CD4-positive, alpha-beta T cell (primary cell): ENCODE data around the gene ADTRP. TPM values are rescaled to one million over a fixed set of nuclear protein-coding genes. Genes with fewer than 3 reads are reported as not detected.

Source experiments
- ATAC-seq: fragments of 200-7000 bp; cut with Tn5 transposase; one replicate; pipeline ENCODE4 v1.10.0; 2022; ENCODE audit warnings: mild to moderate bottlenecking; ENCODE audit not compliant: poor library complexity
- CTCF ChIA-PET: fragments of 350-600 bp; sonication (Branson Sonifier 250); formaldehyde crosslinking; loops from one replicate; lab custom pipeline; 2021; ENCODE audit warnings: antibody characterized with exemption, inconsistent platforms; lab: Charles Lee
- POLR2A ChIA-PET: fragments of 350-600 bp; sonication (Branson Sonifier 250); formaldehyde crosslinking; loops from one replicate; lab custom pipeline; 2021; ENCODE audit warnings: antibody characterized with exemption, inconsistent platforms; lab: Charles Lee
- DNase-seq, 14 experiments: peaks; one replicate each; pipeline ENCODE4 v3.0.0-alpha.2; 2013 to 2020; ENCODE audit warnings: mixed read lengths in 2 of 14
- H3K27ac ChIP-seq, 2 donors: one replicate each; pipeline versions ENCODE4 v1.5.1 to v1.7.0; 2013; ENCODE audit warnings: low read length in 2 of 2, low read depth in 1 of 2, mild to moderate bottlenecking in 1 of 2
- H3K27me3 ChIP-seq, 2 experiments: 1 replicate in 1 of 2; 2 replicates in 1 of 2; pipeline versions ENCODE4 v1.6.1 to v1.7.0; 2013; ENCODE audit warnings: low read length in 2 of 2, control low read depth in 1 of 2, mild to moderate bottlenecking in 1 of 2, moderate library complexity in 1 of 2; ENCODE audit not compliant: insufficient read depth in 2 of 2, control insufficient read depth in 1 of 2
- H3K36me3 ChIP-seq: one replicate; pipeline ENCODE4 v1.6.1; 2013; ENCODE audit warnings: low read length, control low read depth; ENCODE audit not compliant: insufficient read depth
- H3K4me1 ChIP-seq: one replicate; pipeline ENCODE4 v1.6.1; 2013; ENCODE audit warnings: low read length, control low read depth; ENCODE audit not compliant: insufficient read depth
- H3K4me3 ChIP-seq: one replicate; pipeline ENCODE4 v1.5.1; 2013; ENCODE audit warnings: mild to moderate bottlenecking, low read length, moderate library complexity
- H3K9me3 ChIP-seq, 2 experiments: 1 replicate in 1 of 2; 2 replicates in 1 of 2; pipeline versions ENCODE4 v1.6.1 to v1.7.0; 2013; ENCODE audit warnings: low read length in 2 of 2, mild to moderate bottlenecking in 2 of 2, control low read depth in 1 of 2, moderate library complexity in 1 of 2; ENCODE audit not compliant: control insufficient read depth in 1 of 2, insufficient read depth in 1 of 2
- H3K27ac Mint-ChIP-seq: one replicate; pipeline ENCODE4 v1.8.0; 2020; ENCODE audit warnings: mixed read lengths
- H3K27me3 Mint-ChIP-seq: one replicate; pipeline ENCODE4 v1.8.0; 2021; ENCODE audit warnings: mixed read lengths
- H3K36me3 Mint-ChIP-seq: one replicate; pipeline ENCODE4 v1.8.0; 2021; ENCODE audit warnings: low read depth, mixed read lengths
- H3K4me1 Mint-ChIP-seq: one replicate; pipeline ENCODE4 v1.8.0; 2021; ENCODE audit warnings: low read depth, mixed read lengths
- H3K4me3 Mint-ChIP-seq: one replicate; pipeline ENCODE4 v1.8.0; 2020; ENCODE audit warnings: mild to moderate bottlenecking, mixed read lengths
- H3K9me3 Mint-ChIP-seq: one replicate; pipeline ENCODE4 v1.8.0; 2020; ENCODE audit warnings: mixed read lengths
- CTCF ChIP-seq: fragments of 200-600 bp; IDR thresholded peaks from one replicate; pipeline ENCODE4 v1.8.0; 2022; ENCODE audit warnings: antibody characterized with exemption, mild to moderate bottlenecking
- intact Hi-C, 2 experiments: fragments of 100-400 bp; cut with DNase I in 1 of 2; cut with micrococcal nuclease in 1 of 2; formaldehyde crosslinking; loops; one replicate each; pipeline versions ENCODE4 v1.15.1 to v1.9.0; 2023 to 2025; cut with DNase I, micrococcal nuclease
- total RNA-seq, 174 experiments: library from RNA in 2 of 174; stranded (reverse) in 2 of 174; gene quantifications; one replicate each; pipeline ENCODE4 v1.2.3 and lab custom pipeline; 2021 to 2026

The ADTRP gene
- total RNA-seq, 2 experiments from 2014 or later: 14.3 to 15.2 TPM

- H3K36me3 ChIP-seq: peaks cover 32% of the 10 kb centered on the region
- ATAC-seq (peak; percentile 45), DNase-seq (peak in 2 of 14 experiments; percentile 32 to 44)
- H3K4me3 ChIP-seq: no peak overlapping the region
- intact Hi-C loops: loop anchor here in 1 of 2 experiments (10.0 kb wide), 1 partner anchor 352 kb away; no protein-coding TSS in a partner anchor
- peaks cover 53% of the 10 kb centered on the region for H3K4me1 Mint-ChIP-seq
- no peaks in the 10 kb centered on the region for H3K27me3 ChIP-seq
- no peaks in the 10 kb centered on the region for H3K27me3 Mint-ChIP-seq
- no peaks in the 10 kb centered on the region for H3K9me3 Mint-ChIP-seq
- ChIA-PET POLR2A (interaction anchor here (1.7 to 2.8 kb wide), 5 partner anchors 8 to 287 kb away, joined by 4 to 12 read pairs (median 10); no protein-coding TSS in a partner anchor), CTCF (no interaction called here)
- H3K4me3 Mint-ChIP-seq: peak overlapping the region; percentile 14
- H3K36me3 Mint-ChIP-seq: peaks cover 47% of the 10 kb centered on the region
- H3K9me3 ChIP-seq: no peaks in the 10 kb centered on the region
- no peak for TF ChIP-seq CTCF
- H3K27ac Mint-ChIP-seq: peak overlapping the region; percentile 58
- peaks cover 33% of the 10 kb centered on the region for H3K4me1 ChIP-seq
- peak overlapping the region in 1 of 2 donors; percentile 18 for H3K27ac ChIP-seq
These were observed 55.6 kb downstream of the ADTRP start for GRCh38 chr6:11722805-11723631.

GRCh38 chr6:11722220-11722619, 56.4 kb downstream of the ADTRP start:
- intact Hi-C loops: loop anchor here in 1 of 2 experiments (10.0 kb wide), 1 partner anchor 353 kb away; no protein-coding TSS in a partner anchor
- Mint-ChIP-seq H3K27me3 (no peaks in the 10 kb centered on the region), H3K4me1 (peaks cover 51% of the 10 kb centered on the region), H3K27ac (peak overlapping the region; percentile 58), H3K36me3 (peaks cover 53% of the 10 kb centered on the region), H3K4me3 (peak overlapping the region; percentile 18), H3K9me3 (no peaks in the 10 kb centered on the region)
- Histone ChIP-seq H3K9me3 (no peaks in the 10 kb centered on the region), H3K4me3 (no peak overlapping the region), H3K36me3 (peaks cover 32% of the 10 kb centered on the region), H3K4me1 (peaks cover 32% of the 10 kb centered on the region), H3K27ac (no peak overlapping the region), H3K27me3 (no peaks in the 10 kb centered on the region)
- ChIA-PET POLR2A (interaction anchor here (1.7 to 2.8 kb wide), 4 partner anchors 8 to 287 kb away, joined by 4 to 12 read pairs (median 8); no protein-coding TSS in a partner anchor), CTCF (no interaction called here)
- ATAC-seq (peak; percentile 59), DNase-seq (peak in 3 of 14 experiments; percentile 31 to 54 (median 46))
- TF ChIP-seq CTCF: no peak

- ATAC-seq: no peak
These were observed 60.1 kb downstream of the ADTRP start for GRCh38 chr6:11718463-11718862.

More at GRCh38 chr6:11718463-11718862, 60.1 kb downstream of the ADTRP start:
- no peak overlapping the region for H3K4me3 ChIP-seq
- H3K9me3 ChIP-seq: no peaks in the 10 kb centered on the region
- TF ChIP-seq CTCF: no peak
- CTCF ChIA-PET: no interaction called here
- no peak overlapping the region for H3K4me3 Mint-ChIP-seq
- H3K36me3 Mint-ChIP-seq: peaks cover 46% of the 10 kb centered on the region
- H3K27ac Mint-ChIP-seq: no peak overlapping the region
- no peak overlapping the region for H3K27ac ChIP-seq
- H3K27me3 Mint-ChIP-seq: no peaks in the 10 kb centered on the region
- no peak for DNase-seq
- no peaks in the 10 kb centered on the region for H3K9me3 Mint-ChIP-seq
- intact Hi-C loops: no loop called here
- POLR2A ChIA-PET: interaction anchor here (0.9 to 1.2 kb wide), 2 partner anchors 9 to 10 kb away, joined by 3 read pairs; no protein-coding TSS in a partner anchor
- peaks cover 34% of the 10 kb centered on the region for H3K4me1 ChIP-seq
- no peaks in the 10 kb centered on the region for H3K27me3 ChIP-seq
- H3K36me3 ChIP-seq: peaks cover 32% of the 10 kb centered on the region
- H3K4me1 Mint-ChIP-seq: peaks cover 52% of the 10 kb centered on the region
